ENCODE data around the gene CD8B.
"Not testable (repeated sequence)": the region's sequence is repeated elsewhere in the genome, so short reads cannot be mapped to it uniquely, and the experiment has no call there.

- TF ChIP-seq CTCF, POLR2AphosphoS5 (IDR thresholded peaks at IDR 0.05): not testable (repeated sequence)
These were observed 44.2 kb upstream of the CD8B start for GRCh38 chr2:86905868-86906267.
